ENCODE results near the gene TMUB1.

- no peak for TF ChIP-seq CTCF (IDR thresholded peaks at IDR 0.05)
- no peak for TF ChIP-seq POLR2A (IDR thresholded peaks at IDR 0.05)
These were observed 41.2 kb upstream of the TMUB1 start for GRCh38 chr7:151124481-151124880.

Measured in thyroid gland (tissue), 4 donors.